Keratinocyte (primary cell): Measurements from ENCODE around the gene TRIM63. TPM values are rescaled to one million over a fixed set of nuclear protein-coding genes. Genes with fewer than 3 reads are reported as not detected.

Experiments
- DNase-seq: peaks from one replicate; pipeline ENCODE4 v3.0.0-alpha.2; 2011; ENCODE audit warnings: low read depth, missing footprints, low spot score
- FAIRE-seq: peaks from 2 replicates; lab custom pipeline; 2011; peaks lifted over from hg19 to GRCh38; lab: Jason Lieb, UNC
- H2AFZ ChIP-seq: 2 replicates; pipeline ENCODE4 v1.6.0; 2012; ENCODE audit warnings: low read length, control low read depth, inconsistent platforms; ENCODE audit not compliant: control insufficient read depth
- H3K27ac ChIP-seq: 2 replicates; pipeline ENCODE4 v1.5.1; 2011; ENCODE audit warnings: low read length; ENCODE audit not compliant: control insufficient read depth, insufficient read depth
- H3K27me3 ChIP-seq: 3 replicates; pipeline ENCODE4 v1.6.0; 2011; ENCODE audit warnings: low read length; ENCODE audit not compliant: control insufficient read depth, insufficient read depth; ENCODE audit errors: extremely low read depth
- H3K36me3 ChIP-seq, 2 experiments: 2 replicates in 1 of 2; 3 replicates in 1 of 2; pipeline ENCODE4 v1.5.1; 2011; ENCODE audit warnings: low read length in 2 of 2, mild to moderate bottlenecking in 1 of 2; ENCODE audit not compliant: control insufficient read depth in 2 of 2, insufficient read depth in 2 of 2; ENCODE audit errors: extremely low read depth in 1 of 2
- H3K4me1 ChIP-seq: 3 replicates; pipeline ENCODE4 v1.5.1; 2011; ENCODE audit warnings: low read length; ENCODE audit not compliant: control insufficient read depth, insufficient read depth; ENCODE audit errors: extremely low read depth
- H3K4me2 ChIP-seq: 3 replicates; pipeline ENCODE4 v1.6.0; 2011; ENCODE audit warnings: low read depth, low read length; ENCODE audit not compliant: control insufficient read depth, insufficient read depth; ENCODE audit errors: extremely low read depth
- H3K4me3 ChIP-seq, 3 experiments: fragments of 200-600 bp in 1 of 3; sonication (generic) in 1 of 3; 2 replicates in 2 of 3; 3 replicates in 1 of 3; pipeline ENCODE4 v1.5.1; 2011 to 2016; ENCODE audit warnings: low read length in 3 of 3, mild to moderate bottlenecking in 3 of 3, control low read depth in 2 of 3, inconsistent platforms in 1 of 3, low read depth in 1 of 3, mixed read lengths in 1 of 3, mixed run types in 1 of 3, moderate library complexity in 1 of 3; ENCODE audit not compliant: control insufficient read depth in 2 of 3, insufficient read depth in 2 of 3; ENCODE audit errors: extremely low read depth in 1 of 3
- H3K79me2 ChIP-seq: 2 replicates; pipeline ENCODE4 v1.6.0; 2012; ENCODE audit warnings: low read length; ENCODE audit not compliant: control insufficient read depth, insufficient read depth
- H3K9ac ChIP-seq: 3 replicates; pipeline ENCODE4 v1.6.0; 2011; ENCODE audit warnings: low read length; ENCODE audit not compliant: control insufficient read depth, insufficient read depth; ENCODE audit errors: extremely low read depth
- H3K9me1 ChIP-seq: 3 replicates; pipeline ENCODE4 v1.6.0; 2011; ENCODE audit warnings: low read length; ENCODE audit not compliant: control insufficient read depth, insufficient read depth; ENCODE audit errors: extremely low read depth
- H3K9me3 ChIP-seq: 2 replicates; pipeline ENCODE4 v1.5.1; 2012; ENCODE audit warnings: low read depth, low read length; ENCODE audit not compliant: control insufficient read depth
- H4K20me1 ChIP-seq: 3 replicates; pipeline ENCODE4 v1.6.0; 2011; ENCODE audit warnings: low read length; ENCODE audit not compliant: control insufficient read depth, insufficient read depth; ENCODE audit errors: extremely low read depth
- EZH2 ChIP-seq: IDR thresholded peaks from one replicate; pipeline ENCODE4 v1.6.1; 2012; ENCODE audit warnings: inconsistent platforms, mild to moderate bottlenecking, low read length, moderate library complexity
- dilution Hi-C: fragments of 300-500 bp; cut with MboI; formaldehyde crosslinking; loops from one replicate; pipeline ENCODE4 v1.7.0; 2020; ENCODE audit warnings: low sequenced_read_pairs; ENCODE audit not compliant: extremely low pct_ligation_motif_present
- polyA plus RNA-seq, 5 experiments: library from polyadenylated mRNA; depleted of rRNA in 3 of 5; stranded (reverse) in 3 of 5; stranded (forward) in 1 of 5; unstranded in 1 of 5; fragments of >200 nt; gene quantifications; 1 replicate in 1 of 5; 2 replicates in 3 of 5; 3 replicates in 1 of 5; pipeline versions ENCODE4 v1.2.1 to v1.2.3, GENCODE V29; 2011 to 2012; ENCODE audit warnings: missing spikeins in 2 of 5, low read depth in 1 of 5, low replicate concordance in 1 of 5
- TF ChIP-seq, protein P1 (sequence below), 3 experiments: IDR thresholded peaks in 1 of 3; conservative IDR thresholded peaks in 1 of 3; optimal IDR thresholded peaks in 1 of 3; 2 replicates in 2 of 3; 3 replicates in 1 of 3; pipeline versions ENCODE3 to v1.5.1; 2011; ENCODE audit warnings: low read length in 3 of 3, mild to moderate bottlenecking in 3 of 3, moderate library complexity in 2 of 3, control low read depth in 1 of 3, inconsistent platforms in 1 of 3; ENCODE audit not compliant: insufficient read depth in 2 of 3; ENCODE audit errors: extremely low read depth in 1 of 3

TRIM63 gene
- polyA plus RNA-seq, 1 donor (not counting 4 experiments of a cell fraction or from before 2014, with no cell fraction given): not detected

DNA sequence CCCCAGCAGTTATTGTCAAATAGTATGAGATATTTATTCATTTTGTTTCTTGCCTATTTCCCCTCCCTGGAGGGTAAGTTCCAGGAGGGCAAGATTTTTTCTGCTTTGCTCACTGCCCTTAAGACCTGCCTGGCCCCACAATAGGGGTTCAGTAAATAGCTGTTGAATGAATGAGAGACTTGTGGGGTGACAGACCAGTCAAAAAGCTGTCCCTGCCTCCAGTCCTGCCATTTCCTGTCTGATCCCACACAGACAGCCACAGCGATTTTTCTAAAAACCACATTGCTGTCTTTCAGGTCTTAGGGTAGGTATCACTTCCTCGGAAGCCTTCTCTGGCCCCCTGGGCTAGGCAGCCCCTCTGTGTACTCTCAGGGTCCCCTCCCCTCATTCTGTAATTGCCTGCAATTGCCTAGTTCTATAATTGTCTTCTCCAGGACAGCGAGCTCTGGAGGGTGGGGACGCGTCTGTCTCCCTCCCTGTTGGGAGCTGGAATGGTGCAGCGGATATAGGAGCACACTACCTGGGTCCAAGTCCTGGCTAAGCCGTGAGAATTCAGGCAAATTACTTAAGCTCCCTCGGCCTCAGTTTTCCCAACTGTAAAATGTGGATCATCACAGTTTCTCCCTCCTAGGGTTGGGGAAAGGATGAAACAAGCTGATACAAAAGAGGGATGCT lies 47.7 kb downstream of the TRIM63 start:
- dilution Hi-C loops: no loop called here
- H3K27me3 ChIP-seq: no peaks in the 10 kb centered on the region
- TF ChIP-seq, protein P1, sequence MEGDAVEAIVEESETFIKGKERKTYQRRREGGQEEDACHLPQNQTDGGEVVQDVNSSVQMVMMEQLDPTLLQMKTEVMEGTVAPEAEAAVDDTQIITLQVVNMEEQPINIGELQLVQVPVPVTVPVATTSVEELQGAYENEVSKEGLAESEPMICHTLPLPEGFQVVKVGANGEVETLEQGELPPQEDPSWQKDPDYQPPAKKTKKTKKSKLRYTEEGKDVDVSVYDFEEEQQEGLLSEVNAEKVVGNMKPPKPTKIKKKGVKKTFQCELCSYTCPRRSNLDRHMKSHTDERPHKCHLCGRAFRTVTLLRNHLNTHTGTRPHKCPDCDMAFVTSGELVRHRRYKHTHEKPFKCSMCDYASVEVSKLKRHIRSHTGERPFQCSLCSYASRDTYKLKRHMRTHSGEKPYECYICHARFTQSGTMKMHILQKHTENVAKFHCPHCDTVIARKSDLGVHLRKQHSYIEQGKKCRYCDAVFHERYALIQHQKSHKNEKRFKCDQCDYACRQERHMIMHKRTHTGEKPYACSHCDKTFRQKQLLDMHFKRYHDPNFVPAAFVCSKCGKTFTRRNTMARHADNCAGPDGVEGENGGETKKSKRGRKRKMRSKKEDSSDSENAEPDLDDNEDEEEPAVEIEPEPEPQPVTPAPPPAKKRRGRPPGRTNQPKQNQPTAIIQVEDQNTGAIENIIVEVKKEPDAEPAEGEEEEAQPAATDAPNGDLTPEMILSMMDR (optimal IDR thresholded peaks at IDR 0.05 in 1 of 3, IDR thresholded peaks at IDR 0.05 in 1 of 3, conservative IDR thresholded peaks at IDR 0.05 in 1 of 3; ENCODE audit: extremely low read depth in 1 of 3, insufficient read depth in 2 of 3, low read length in 3 of 3): no peak
- no peak for TF ChIP-seq EZH2
- peak; percentile 52 for FAIRE-seq
- H3K9me1 ChIP-seq: no peaks in the 10 kb centered on the region
- H3K4me1 ChIP-seq: peaks cover 13% of the 10 kb centered on the region
- no peak overlapping the region for H2AFZ ChIP-seq
- DNase-seq: no peak
- no peak overlapping the region for H3K4me3 ChIP-seq
- no peaks in the 10 kb centered on the region for H3K9me3 ChIP-seq
- no peak overlapping the region for H3K4me2 ChIP-seq
- no peaks in the 10 kb centered on the region for H3K79me2 ChIP-seq
- no peak overlapping the region for H3K9ac ChIP-seq
- H3K36me3 ChIP-seq: no peaks in the 10 kb centered on the region
- H4K20me1 ChIP-seq: no peaks in the 10 kb centered on the region
- no peak overlapping the region for H3K27ac ChIP-seq

GRCh38 chr1:26017606-26018005 lies 49.8 kb downstream of the TRIM63 start:
- no peak overlapping the region for H3K4me2 ChIP-seq
- no peaks in the 10 kb centered on the region for H3K9me3 ChIP-seq
- no peak overlapping the region for H3K27ac ChIP-seq
- H2AFZ ChIP-seq: no peak overlapping the region
- no peak for FAIRE-seq
- H3K79me2 ChIP-seq: no peaks in the 10 kb centered on the region
- no peak overlapping the region for H3K9ac ChIP-seq
- no peaks in the 10 kb centered on the region for H3K36me3 ChIP-seq
- TF ChIP-seq EZH2: no peak
- TF ChIP-seq, protein P1 (optimal IDR thresholded peaks at IDR 0.05 in 1 of 3, IDR thresholded peaks at IDR 0.05 in 1 of 3, conservative IDR thresholded peaks at IDR 0.05 in 1 of 3; ENCODE audit: extremely low read depth in 1 of 3, insufficient read depth in 2 of 3, low read length in 3 of 3): no peak
- H4K20me1 ChIP-seq: no peaks in the 10 kb centered on the region
- no peaks in the 10 kb centered on the region for H3K27me3 ChIP-seq
- H3K4me1 ChIP-seq: peaks cover 13% of the 10 kb centered on the region
- no peak overlapping the region for H3K4me3 ChIP-seq
- dilution Hi-C loops: no loop called here
- no peak for DNase-seq
- no peaks in the 10 kb centered on the region for H3K9me1 ChIP-seq
